PC-3 (cell line): ENCODE results near the gene C1QTNF3.

ENCODE experiments used
- CTCF ChIP-seq: fragments of 300-600 bp; sonication (generic); conservative IDR thresholded peaks from 2 replicates; pipeline ENCODE4 v1.5.1; 2017; ENCODE audit warnings: antibody characterized with exemption, low read depth, mild to moderate bottlenecking, low read length
- EZH2 ChIP-seq: fragments of 300-600 bp; sonication (generic); IDR thresholded peaks from one replicate; pipeline ENCODE4 v1.6.1; 2017; ENCODE audit warnings: antibody characterized with exemption, mild to moderate bottlenecking, low read length; ENCODE audit not compliant: unreplicated experiment
- EZH2phosphoT487 ChIP-seq: fragments of 300-600 bp; sonication (generic); IDR thresholded peaks from 2 replicates; pipeline ENCODE4 v1.6.1; 2018; ENCODE audit warnings: mild to moderate bottlenecking, antibody characterized with exemption, low read length, borderline replicate concordance

GRCh38 chr5:34053133-34053532, 10.1 kb upstream of the C1QTNF3 start:
- TF ChIP-seq CTCF = no peak
- TF ChIP-seq EZH2 = no peak
- TF ChIP-seq EZH2phosphoT487 = no peak
